Ovary (tissue), 3 donors: ENCODE results near the gene ARID1B.

ENCODE experiments used
- CTCF ChIP-seq, 3 donors: fragments of 450-650 bp in 2 of 3; fragments of 200-600 bp in 1 of 3; IDR thresholded peaks; one replicate each; pipeline versions ENCODE4 v1.5.1 to v1.8.0; 2016 to 2022; ENCODE audit warnings: antibody characterized with exemption in 3 of 3, mild to moderate bottlenecking in 1 of 3
- POLR2A ChIP-seq: fragments of 450-650 bp; IDR thresholded peaks from one replicate; pipeline ENCODE4 v1.6.1; 2017; ENCODE audit warnings: antibody characterized with exemption, mild to moderate bottlenecking, moderate library complexity
- donor health status: DM: no; HTN: no; CAD: no.

GRCh38 chr6:156980515-156980914 lies 203.3 kb downstream of the ARID1B start:
- TF ChIP-seq POLR2A (no peak), CTCF (IDR thresholded peaks at IDR 0.05) (no peak)
